Pancreas (tissue), 10 donors: ENCODE measurements around the gene MADCAM1. TPM values are rescaled to one million over a fixed set of nuclear protein-coding genes. Genes with fewer than 3 reads are reported as not detected.

Source experiments
- ATAC-seq, 4 donors: fragments of 200-7000 bp; cut with Tn5 transposase; one replicate each; pipeline versions ENCODE4 v1.8.0 to v1.9.1; 2020; ENCODE audit warnings: mild to moderate bottlenecking in 4 of 4, moderate library complexity in 4 of 4
- DNase-seq, 6 donors: peaks; one replicate each; pipeline ENCODE4 v3.0.0-alpha.2; 2020
- FAIRE-seq: peaks from 2 replicates; lab custom pipeline; 2012; peaks lifted over from hg19 to GRCh38; lab: Jason Lieb, UNC
- H3K27ac ChIP-seq, 4 donors: fragments of 200-600 bp; sonication (generic); 1 replicate in 3 of 4; 2 replicates in 1 of 4; pipeline versions ENCODE4 v1.5.0 to v1.8.0; 2020
- H3K27me3 ChIP-seq, 4 donors: fragments of 200-600 bp; one replicate each; pipeline ENCODE4 v1.8.0; 2021
- H3K36me3 ChIP-seq, 3 donors: fragments of 200-600 bp; sonication (generic) in 1 of 3; one replicate each; pipeline versions ENCODE4 v1.5.0 to v1.8.0; 2020 to 2021
- H3K4me1 ChIP-seq, 3 donors: fragments of 200-600 bp; one replicate each; pipeline ENCODE4 v1.8.0; 2021
- H3K4me3 ChIP-seq, 4 donors: fragments of 200-600 bp; sonication (generic) in 2 of 4; one replicate each; pipeline versions ENCODE4 v1.5.0 to v1.8.0; 2020 to 2021
- H3K9me3 ChIP-seq, 4 donors: fragments of 200-600 bp; one replicate each; pipeline ENCODE4 v1.8.0; 2021
- WGBS, 2 donors: extraction: QIAGEN DNeasy Blood & Tissue Kit; methylation state at CpG; one replicate each; pipeline ENCODE4 v1.1.7; 2013; 5-methylcytosine and 5-hydroxymethylcytosine counted together
- intact Hi-C, 3 donors: fragments of 100-400 bp; cut with DNase I; formaldehyde crosslinking; loops; one replicate each; pipeline versions ENCODE4 v1.11.1 to v1.14.2; 2022
- polyA plus RNA-seq, 2 donors: library from polyadenylated mRNA; stranded (reverse); fragments of 200-250 nt; gene quantifications; one replicate each; pipeline ENCODE4 v1.2.3, GENCODE V29; 2013
- total RNA-seq, 6 donors: library from RNA; stranded (reverse); fragmentation: NEBNext Ultra II Directional in 4 of 6; extraction: Animal tissue kit (Norgen Biotek cat#: 25700) in 4 of 6; gene quantifications; one replicate each; pipeline versions ENCODE4 v1.2.1 to v1.2.4, GENCODE V29; 2021 to 2023
- TF ChIP-seq, protein P1 (sequence below), 4 donors: fragments of 200-600 bp; sonication (generic) in 3 of 4; IDR thresholded peaks; one replicate each; pipeline versions ENCODE4 v1.5.0 to v1.8.0; 2021; ENCODE audit warnings: antibody characterized with exemption in 4 of 4
- donor health status: healthy with polysubstance abuse.
- donor health status: DM: no; HTN: no; CAD: no; lungs with moderate emphysema.
- donor health status: DM: no; HTN: no; CAD: no.
- donor health status: control.
- donor health status: control.
- donor health status: Bipolar disorder and iron deficiency.
- donor health status: DM: yes; HTN: yes; CAD: no.
- donor health status: DM: no; HTN: no; CAD: no.
- donor health status: DM: no; HTN: no; CAD: no.
- donor health status: DM: yes; HTN: yes; CAD: no.

Gene MADCAM1
- total and polyA plus RNA-seq, 8 donors, result 0.66 to 7.5 (median 1.8) TPM

DNA sequence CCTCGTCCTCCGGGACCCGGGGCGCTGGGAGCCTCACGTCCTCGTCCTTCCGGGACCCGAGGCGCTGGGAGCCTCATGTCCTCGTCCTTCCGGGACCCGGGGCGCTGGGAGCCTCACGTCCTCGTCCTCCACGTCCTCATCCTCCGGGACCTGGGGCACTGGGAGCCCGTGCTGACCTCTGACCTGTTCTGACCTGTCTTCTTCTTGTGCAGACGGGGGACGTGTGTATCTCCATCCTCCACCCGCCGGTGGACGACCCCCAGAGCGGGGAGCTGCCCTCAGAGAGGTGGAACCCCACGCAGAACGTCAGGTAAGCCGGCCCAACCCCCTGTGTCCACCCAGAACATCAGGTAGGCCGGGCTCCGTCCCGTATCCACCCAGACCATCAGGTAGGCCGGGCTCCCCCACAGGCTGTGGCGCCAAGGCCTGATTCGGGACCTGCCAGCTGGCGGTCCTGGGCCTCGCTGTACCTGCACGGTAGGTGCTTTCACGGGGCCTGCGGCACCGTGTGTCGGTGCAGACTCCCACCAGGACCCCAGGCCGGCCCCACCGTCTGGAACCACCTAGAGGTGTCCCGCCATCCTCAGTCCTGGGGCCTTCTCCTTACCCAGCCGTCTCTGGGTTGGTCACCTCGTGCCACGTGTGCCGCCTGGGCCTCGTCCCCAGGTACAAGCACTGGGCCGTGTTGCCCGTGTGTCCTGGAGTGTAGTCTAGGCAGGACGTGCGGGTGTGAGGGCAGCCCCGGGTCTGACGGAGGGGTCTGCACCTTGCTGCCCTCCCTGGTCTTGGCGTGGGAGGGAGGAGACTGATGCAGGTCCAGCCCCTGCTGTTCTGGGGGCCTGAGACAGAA, 40.0 kb downstream of the MADCAM1 start:
- Histone ChIP-seq H3K4me1 (peaks cover 7 to 20% (median 13%) of the 10 kb centered on the region in 3 donors), H3K9me3 (no peaks in the 10 kb centered on the region), H3K36me3 (peaks cover 0 to 34% (median 13%) of the 10 kb centered on the region in 3 donors), H3K4me3 (no peak overlapping the region), H3K27me3 (no peaks in the 10 kb centered on the region), H3K27ac (no peak overlapping the region)
- no peak for FAIRE-seq
- ATAC-seq, result no peak
- TF ChIP-seq, protein P1, sequence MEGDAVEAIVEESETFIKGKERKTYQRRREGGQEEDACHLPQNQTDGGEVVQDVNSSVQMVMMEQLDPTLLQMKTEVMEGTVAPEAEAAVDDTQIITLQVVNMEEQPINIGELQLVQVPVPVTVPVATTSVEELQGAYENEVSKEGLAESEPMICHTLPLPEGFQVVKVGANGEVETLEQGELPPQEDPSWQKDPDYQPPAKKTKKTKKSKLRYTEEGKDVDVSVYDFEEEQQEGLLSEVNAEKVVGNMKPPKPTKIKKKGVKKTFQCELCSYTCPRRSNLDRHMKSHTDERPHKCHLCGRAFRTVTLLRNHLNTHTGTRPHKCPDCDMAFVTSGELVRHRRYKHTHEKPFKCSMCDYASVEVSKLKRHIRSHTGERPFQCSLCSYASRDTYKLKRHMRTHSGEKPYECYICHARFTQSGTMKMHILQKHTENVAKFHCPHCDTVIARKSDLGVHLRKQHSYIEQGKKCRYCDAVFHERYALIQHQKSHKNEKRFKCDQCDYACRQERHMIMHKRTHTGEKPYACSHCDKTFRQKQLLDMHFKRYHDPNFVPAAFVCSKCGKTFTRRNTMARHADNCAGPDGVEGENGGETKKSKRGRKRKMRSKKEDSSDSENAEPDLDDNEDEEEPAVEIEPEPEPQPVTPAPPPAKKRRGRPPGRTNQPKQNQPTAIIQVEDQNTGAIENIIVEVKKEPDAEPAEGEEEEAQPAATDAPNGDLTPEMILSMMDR (IDR thresholded peaks at IDR 0.05), result no peak
- intact Hi-C loops, result no loop called here
- WGBS, 2 donors, result 91% methylated on average over 47 to 55 of the region's 55 CpGs
- peak in 2 of 6 donors; percentile 42 to 77 for DNase-seq

DNA sequence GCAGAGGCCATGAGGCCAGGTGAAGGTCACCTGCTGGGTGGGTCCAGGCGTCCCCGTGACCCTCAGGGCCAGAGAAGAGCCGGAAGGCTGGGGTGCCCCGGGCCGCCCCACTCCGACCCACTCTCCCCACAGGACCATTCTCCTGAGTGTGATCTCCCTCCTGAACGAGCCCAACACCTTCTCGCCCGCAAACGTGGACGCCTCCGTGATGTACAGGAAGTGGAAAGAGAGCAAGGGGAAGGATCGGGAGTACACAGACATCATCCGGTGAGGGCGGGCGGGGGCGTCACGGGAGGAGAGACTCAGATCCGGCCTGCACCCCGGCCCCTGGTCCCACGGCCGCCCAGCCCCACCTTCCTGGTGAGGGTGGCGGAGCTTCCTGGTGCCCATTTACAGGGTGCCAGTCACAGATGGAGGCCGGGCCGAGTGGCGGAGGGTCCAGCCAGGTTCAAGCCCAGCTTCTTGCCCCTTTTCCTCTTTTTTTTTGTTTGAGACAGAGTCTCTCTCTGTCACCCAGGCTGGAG, 40.7 kb downstream of the MADCAM1 start:
- no peaks in the 10 kb centered on the region for H3K9me3 ChIP-seq
- H3K4me1 ChIP-seq, result peaks cover 7 to 20% (median 13%) of the 10 kb centered on the region in 3 donors
- no peak for FAIRE-seq
- H3K27ac ChIP-seq, result no peak overlapping the region
- 95 to 96% methylated on average over 26 of the region's 26 CpGs for WGBS, 2 donors
- no peak overlapping the region for H3K4me3 ChIP-seq
- H3K36me3 ChIP-seq, result peaks cover 0 to 38% (median 13%) of the 10 kb centered on the region in 3 donors
- H3K27me3 ChIP-seq, result no peaks in the 10 kb centered on the region
- no peak for ATAC-seq
- DNase-seq, result peak in 2 of 6 donors; percentile 30 to 75
- intact Hi-C loops, result no loop called here
- TF ChIP-seq, protein P1 (IDR thresholded peaks at IDR 0.05), result no peak

DNA sequence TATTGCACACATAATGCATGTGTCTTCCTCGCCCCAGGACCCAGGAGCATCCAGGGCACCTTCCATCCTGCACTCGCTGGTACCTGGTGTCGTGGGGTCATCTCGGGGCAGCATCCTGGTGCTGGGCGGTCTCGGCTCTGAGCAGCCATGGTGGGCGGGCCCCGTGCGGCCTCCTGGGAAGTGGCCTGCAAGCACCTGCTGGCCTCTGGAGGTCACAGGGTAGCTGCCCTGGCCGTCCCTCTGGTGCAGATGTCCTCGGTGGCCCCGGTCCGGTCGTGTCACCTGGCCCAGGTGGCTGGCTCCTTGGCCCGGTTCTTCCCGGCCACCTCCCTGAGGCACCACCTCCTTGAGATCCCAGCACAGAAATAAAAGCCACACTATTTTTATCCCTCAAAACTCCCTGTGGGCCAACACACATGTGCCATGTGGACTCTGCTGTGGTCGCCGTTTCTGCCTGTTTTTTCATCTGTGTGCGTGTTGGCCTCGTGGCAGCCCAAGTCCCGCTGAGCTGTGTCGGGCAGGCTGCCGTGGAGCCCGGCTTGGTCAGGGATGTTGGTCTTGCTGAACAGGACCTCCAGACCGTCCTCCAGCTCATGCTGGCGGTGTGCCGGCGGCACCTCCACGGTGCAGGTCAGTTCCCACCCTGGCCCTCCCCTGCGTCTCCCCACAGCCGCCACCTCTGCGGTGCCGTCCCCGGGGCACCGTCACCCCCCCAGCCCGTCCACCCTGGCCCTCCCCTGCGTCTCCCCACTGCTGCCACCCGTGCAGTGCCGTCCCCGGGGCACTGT, 42.5 kb downstream of the MADCAM1 start:
- TF ChIP-seq, protein P1 (IDR thresholded peaks at IDR 0.05), result no peak
- Histone ChIP-seq H3K9me3 (no peaks in the 10 kb centered on the region), H3K4me3 (no peak overlapping the region), H3K4me1 (peaks cover 2 to 12% (median 8%) of the 10 kb centered on the region in 3 donors), H3K27ac (no peak overlapping the region), H3K27me3 (no peaks in the 10 kb centered on the region), H3K36me3 (peaks cover 0 to 41% (median 13%) of the 10 kb centered on the region in 3 donors)
- no peak for FAIRE-seq
- WGBS, 2 donors, result 88 to 92% methylated on average over 35 to 40 of the region's 40 CpGs
- peak in 2 of 6 donors; percentile 35 to 70 for DNase-seq
- ATAC-seq, result no peak
- intact Hi-C loops, result no loop called here

DNA sequence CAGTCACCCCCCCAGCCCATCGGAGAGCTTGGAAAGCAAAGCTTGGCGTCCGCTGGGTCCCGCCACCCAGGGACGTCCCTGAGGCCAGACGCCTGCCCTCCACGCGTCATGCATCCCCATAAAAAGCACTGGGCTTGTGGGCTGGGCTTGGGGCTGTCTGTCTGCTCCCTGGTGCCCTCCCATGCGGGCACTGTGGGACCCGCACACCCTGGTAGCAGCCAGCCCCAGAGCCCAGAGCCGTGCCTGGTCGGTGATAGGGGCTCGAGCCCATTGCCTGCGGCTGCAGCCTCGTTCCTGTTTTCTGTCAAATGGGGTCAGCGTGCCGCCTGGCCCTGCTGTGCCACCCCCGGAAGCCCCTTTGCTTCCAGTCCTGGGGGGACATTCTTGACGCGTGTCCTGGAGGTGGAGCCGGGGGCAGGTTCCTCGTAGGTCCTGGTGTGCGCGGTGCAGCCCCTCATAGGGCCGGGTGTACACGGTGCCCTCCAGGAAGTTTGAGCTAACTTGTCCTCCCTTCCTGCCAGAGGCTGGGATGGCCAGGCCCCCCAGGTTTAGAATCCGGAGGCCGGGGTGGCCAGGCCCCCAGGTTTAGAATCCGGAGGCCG, 43.2 kb downstream of the MADCAM1 start:
- Histone ChIP-seq H3K36me3 (peaks cover 0 to 41% (median 13%) of the 10 kb centered on the region in 3 donors), H3K9me3 (no peaks in the 10 kb centered on the region), H3K27me3 (no peaks in the 10 kb centered on the region), H3K4me3 (no peak overlapping the region), H3K4me1 (peaks cover 0 to 9% (median 8%) of the 10 kb centered on the region in 3 donors), H3K27ac (no peak overlapping the region)
- FAIRE-seq, result no peak
- peak in 2 of 6 donors; percentile 19 to 78 for DNase-seq
- 92 to 93% methylated on average over 29 to 30 of the region's 30 CpGs for WGBS, 2 donors
- intact Hi-C loops, result no loop called here
- no peak for ATAC-seq
- TF ChIP-seq, protein P1 (IDR thresholded peaks at IDR 0.05), result no peak
